HG03565 (cell line): ENCODE measurements around the gene PARP9.
A peak's percentile ranks its signal among the peaks of the same experiment; 100 is the strongest.
"Not testable (repeated sequence)": the region's sequence is repeated elsewhere in the genome, so short reads cannot be mapped to it uniquely, and the experiment has no call there.

Source experiments
- ATAC-seq: cut with Tn5 transposase; IDR thresholded peaks from one replicate; pipeline ENCODE4 v1.9.1; 2021; ENCODE audit warnings: mild to moderate bottlenecking, moderate library complexity; ENCODE audit not compliant: unreplicated experiment

PARP9 gene

DNA sequence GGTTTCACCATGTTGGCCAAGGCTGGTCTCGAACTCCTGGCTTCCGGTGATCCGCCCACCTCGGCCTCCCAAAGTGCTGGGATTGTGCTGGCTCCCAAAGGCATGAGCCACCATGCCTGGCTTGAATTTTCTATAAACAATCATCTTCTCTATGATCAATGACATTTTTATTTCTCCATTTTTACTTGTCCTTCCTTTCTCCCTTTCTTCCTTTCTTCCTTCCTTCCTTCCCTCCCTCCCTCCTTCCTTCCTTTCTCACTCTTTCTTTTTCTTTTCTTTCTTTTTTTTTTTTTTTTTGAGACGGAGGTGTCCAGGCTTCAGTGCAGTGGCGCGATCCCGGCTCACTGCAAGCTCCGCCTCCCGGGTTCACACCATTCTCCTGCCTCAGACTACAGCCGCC lies 40.8 kb downstream of the PARP9 start:
- no peak for ATAC-seq

GRCh38 chr3:122520861-122521260 lies 43.2 kb downstream of the PARP9 start:
- no peak for ATAC-seq

- ATAC-seq: no peak
These were observed 44.4 kb downstream of the PARP9 start for GRCh38 chr3:122519693-122520092.

GRCh38 chr3:122516846-122517360 lies 47.2 kb downstream of the PARP9 start:
- no peak for ATAC-seq

GRCh38 chr3:122515870-122516269 lies 48.2 kb downstream of the PARP9 start:
- ATAC-seq: no peak

DNA sequence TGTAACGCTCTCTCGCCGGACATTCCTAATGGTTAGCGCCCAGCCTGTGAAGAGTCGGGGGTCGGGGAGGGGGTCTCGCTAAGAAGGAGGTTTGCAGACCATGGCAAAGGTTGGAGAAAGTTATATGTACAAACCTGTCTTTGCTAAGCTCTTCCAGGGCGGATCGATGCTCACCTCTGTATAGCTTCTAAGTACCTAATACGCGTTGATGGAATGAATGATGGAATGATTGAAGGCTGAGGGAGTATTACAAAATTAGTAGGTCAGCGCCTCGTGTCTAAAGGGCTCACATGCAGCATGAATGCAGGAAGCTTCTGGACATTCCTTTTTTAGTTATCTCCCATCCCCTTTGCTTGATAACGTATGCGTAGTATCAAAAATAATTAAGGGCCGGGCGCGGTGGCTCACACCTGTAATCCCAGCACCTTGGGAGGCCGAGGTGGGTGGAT lies 49.1 kb downstream of the PARP9 start:
- no peak for ATAC-seq

DNA sequence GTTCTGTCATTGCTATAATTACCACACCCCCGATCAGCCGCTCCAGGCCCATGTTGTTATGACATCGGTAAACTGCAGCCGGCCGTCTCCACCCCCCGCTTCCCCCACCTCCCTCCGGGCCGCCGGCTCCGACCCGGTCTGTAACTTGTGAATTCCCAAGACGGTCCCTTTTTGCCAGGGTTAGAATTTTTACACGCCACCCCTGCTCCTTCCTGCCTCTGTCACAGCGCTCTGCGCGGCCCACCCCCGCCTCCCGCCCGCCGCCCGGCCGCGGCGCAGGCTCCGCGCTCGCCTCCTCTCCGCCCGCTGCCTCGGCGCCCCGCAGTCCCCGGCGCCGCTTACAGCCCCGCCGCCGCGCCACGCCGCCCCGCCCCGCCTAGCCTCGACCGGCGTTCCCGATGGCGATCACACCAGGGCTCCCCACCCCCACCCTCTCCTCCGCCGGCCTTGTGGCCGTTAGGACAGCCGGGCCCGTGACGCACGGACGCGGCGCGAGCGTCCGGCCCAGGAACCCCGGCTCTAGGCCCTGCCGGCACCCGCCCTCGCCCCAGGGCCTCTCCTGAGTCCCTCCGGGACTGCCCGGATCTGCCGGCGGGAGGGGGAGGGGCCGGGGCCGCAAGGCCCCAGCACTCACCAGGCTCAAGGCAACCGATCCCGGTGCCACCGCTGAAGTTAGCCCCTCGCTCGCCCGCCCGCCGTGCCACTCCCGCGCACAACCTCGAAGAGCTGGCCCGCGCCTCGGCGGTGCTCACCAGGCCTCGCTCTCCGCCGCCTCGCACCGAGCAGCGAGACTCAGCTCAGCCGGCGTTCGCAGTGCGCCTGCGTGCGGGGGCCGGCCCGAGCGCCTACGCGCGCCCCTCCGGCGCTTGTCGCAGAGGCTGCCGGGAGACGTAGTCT lies 49.7 kb downstream of the PARP9 start, which contains the start of gene KPNA1:
KPNA1 (minus strand) TSS at position 817 of the 897 bp plus-strand sequence. CDS start 18,374 bp downstream, outside the sequence.
- ATAC-seq: peak; percentile 84

- ATAC-seq: peak; percentile 7
These were observed 50.5 kb downstream of the PARP9 start for GRCh38 chr3:122513386-122514122.

GRCh38 chr3:122512284-122512683 lies 51.8 kb downstream of the PARP9 start:
- no peak for ATAC-seq

DNA sequence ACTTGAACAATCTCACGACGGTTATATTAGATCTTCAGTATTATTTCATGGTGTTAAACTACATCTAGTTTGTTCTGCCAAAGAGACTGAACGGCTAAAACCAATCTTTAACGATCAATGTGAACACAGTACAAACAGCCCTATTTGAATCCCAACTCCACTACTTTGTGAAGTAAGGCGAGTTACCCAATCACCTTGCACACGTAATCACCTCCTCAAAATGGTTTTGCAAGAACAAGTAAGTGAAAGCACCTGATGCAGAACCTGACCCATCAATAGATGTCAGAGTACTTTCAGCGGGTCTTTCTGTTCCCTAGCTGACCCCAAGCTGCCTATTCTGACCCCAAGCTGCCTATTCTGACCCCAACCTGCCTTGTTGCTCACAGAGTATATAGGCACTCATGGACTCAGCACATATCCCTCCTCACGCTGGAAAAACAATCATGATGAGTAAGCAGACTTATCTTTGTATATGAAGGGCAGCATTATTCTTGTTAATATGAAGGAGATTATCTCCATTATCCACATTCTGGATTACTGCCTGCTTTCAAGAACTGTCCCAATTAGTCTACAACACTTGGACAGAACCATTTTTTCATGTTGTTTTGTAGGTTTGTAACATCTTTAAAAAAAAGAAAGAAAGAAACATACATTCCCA lies 53.1 kb downstream of the PARP9 start:
- ATAC-seq: no peak

DNA sequence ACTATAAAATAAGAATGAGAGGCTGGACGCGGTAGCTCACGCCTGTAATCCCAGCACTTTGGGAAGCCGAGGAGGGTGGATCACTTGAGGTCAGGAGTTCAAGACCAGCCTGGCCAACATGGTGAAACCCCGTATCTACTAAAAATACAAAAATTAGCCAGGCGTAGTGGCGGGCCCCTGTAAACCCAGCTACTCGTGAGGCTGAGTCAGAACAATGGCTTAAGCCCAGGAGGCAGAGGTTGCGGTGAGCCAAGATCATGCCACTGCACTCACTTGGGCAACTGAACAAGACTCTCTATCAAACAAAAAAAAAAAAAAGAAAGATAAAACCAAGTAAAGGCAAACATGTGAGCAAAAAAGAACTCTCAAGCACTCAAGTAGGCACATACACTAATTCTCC lies 55.2 kb downstream of the PARP9 start:
- not testable (repeated sequence) for ATAC-seq

DNA sequence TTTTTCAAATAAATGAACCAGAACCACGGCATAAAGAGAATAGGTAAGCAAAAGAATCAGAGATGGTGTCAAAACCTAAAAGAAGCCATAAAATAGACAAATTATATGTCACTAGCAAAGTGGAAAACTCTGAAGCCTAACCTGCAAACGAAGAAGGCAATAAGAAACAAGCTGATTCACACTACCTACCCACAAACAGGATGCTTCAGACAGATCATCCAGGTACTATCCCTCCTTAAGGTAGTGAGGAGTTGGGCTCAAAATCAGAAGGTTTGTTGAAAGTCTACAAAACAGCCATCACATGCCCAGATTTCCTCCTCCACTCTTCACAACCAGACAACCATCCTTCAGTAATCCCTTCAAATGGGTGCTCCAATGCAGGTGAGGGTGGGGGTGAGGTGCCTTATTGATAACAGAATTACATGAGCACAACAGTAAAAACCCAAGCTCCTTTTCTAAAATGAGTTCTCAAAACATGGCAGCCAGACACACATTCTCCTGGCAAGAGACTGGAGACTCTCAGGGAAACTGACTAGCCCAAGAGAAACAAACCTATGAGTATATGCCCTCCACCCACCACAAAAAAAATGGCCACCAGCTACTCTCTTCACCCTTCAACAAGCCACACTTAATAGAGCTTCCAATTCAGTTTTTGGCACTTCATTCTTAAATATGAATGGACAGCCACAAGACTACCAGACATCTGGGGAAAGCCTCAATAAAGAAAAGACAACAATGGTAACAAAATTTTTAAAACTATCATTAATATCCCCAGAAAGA lies 55.8 kb downstream of the PARP9 start:
- ATAC-seq: no peak

DNA sequence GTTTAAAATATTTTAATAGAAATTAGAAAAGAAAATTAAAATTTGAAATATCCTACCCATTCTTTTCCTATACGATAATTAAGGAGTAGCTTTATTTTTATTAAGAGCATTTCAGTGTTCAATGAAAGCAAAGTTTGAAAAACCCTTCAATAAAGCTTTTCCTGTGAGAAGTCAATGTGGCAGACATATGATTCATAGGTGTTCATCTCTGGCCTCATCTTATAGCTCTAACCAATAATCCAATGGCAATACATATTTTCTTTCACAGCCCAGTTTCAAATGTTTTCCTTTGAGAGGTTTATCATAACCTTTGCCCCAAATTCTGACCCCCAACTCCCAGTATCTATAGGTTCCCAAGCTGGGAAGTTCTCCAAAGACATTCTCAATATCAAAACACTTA lies 57.6 kb downstream of the PARP9 start:
- no peak for ATAC-seq

DNA sequence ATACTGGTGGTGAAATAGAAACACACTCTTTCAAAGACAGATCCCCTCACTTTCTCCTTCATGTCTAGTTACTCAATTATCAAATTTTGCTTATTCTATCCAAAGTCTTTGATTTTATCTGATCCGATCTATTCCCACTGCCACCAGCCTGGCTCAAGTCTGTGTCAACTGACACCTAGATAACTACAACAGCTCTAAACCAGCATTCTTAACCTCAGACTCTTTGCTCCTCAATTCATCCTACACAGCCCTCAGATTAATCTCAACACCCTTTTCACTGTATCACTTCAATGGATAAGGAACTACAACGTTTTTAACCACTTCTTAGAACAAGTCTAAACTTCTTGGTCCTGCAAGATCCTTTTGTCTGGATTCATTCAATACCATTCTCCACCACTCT lies 58.4 kb downstream of the PARP9 start:
- no peak for ATAC-seq

- ATAC-seq: no peak
These were observed 61.2 kb downstream of the PARP9 start for GRCh38 chr3:122502941-122503340.

DNA sequence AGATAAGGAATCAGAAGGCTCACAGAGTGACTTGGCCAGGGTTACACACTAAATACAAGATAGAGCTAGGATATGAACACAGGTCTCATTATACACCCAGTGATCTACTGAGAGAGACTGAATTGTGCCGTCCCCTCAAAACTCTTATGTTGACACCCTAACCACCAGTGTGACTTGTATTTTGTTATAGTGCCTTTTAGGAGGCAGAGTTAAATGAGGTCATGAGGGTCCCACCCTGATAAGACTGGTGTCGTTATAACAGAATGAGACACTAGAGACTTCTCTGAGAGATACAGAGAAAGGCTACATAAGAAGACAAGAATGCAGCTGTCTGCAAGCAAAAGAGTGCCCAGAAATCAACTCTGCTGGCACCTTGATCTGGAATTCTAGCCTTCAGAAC lies 62.0 kb downstream of the PARP9 start:
- no peak for ATAC-seq

- not testable (repeated sequence) for ATAC-seq
These were observed 63.1 kb downstream of the PARP9 start for GRCh38 chr3:122500964-122501363.

GRCh38 chr3:122498152-122498551 lies 65.9 kb downstream of the PARP9 start:
- no peak for ATAC-seq

- peak; percentile 77 for ATAC-seq
These were observed 66.7 kb downstream of the PARP9 start for GRCh38 chr3:122497425-122497824.

GRCh38 chr3:122496508-122496907 lies 67.6 kb downstream of the PARP9 start:
- ATAC-seq: no peak
